Loucy (cell line): Measurements from ENCODE around the gene RSBN1.

Experiments used
- CTCF ChIP-seq: fragments of 200-600 bp; sonication (generic); conservative IDR thresholded peaks from 2 replicates; pipeline ENCODE4 v1.5.1; 2014; ENCODE audit warnings: mild to moderate bottlenecking, antibody characterized with exemption, low read length
- EZH2phosphoT487 ChIP-seq: fragments of 200-600 bp; IDR thresholded peaks from 2 replicates; pipeline ENCODE4 v1.6.1; 2018; ENCODE audit warnings: antibody characterized with exemption, mild to moderate bottlenecking, moderate library complexity, borderline replicate concordance

- no peak for TF ChIP-seq CTCF
- TF ChIP-seq EZH2phosphoT487, result no peak
Measured at GRCh38 chr1:113804421-113805255, 7.6 kb downstream of the RSBN1 start.
